ENCODE data around the gene LTO1. TPM values are rescaled to one million over a fixed set of nuclear protein-coding genes. Genes with fewer than 3 reads are reported as not detected.

LTO1 gene
- total RNA-seq, 1 donor from 2014 or later, result 20.0 TPM

GRCh38 chr11:69649576-69649900 is 25.6 kb downstream of the LTO1 start:
- H3K27ac Mint-ChIP-seq (ENCODE audit: unreplicated experiment), result no peak overlapping the region
- no peaks in the 10 kb centered on the region for H3K4me1 Mint-ChIP-seq (ENCODE audit: low read depth, unreplicated experiment)

GRCh38 chr11:69648679-69649575 is 26.2 kb downstream of the LTO1 start:
- DNase-seq (ENCODE audit: low read depth) (no peak), FAIRE-seq (no peak)
- Histone ChIP-seq H4K20me1 (ENCODE audit: insufficient read depth, low read length) (peaks cover 96% of the 10 kb centered on the region), H3K79me2 (ENCODE audit: insufficient read depth, low read length) (peaks cover 70% of the 10 kb centered on the region), H3K27ac (ENCODE audit: low read depth, low read length) (no peak overlapping the region), H2AFZ (ENCODE audit: low read depth, low read length) (no peak overlapping the region), H3K9me3 (ENCODE audit: insufficient read depth, low read depth, low read length) (no peaks in the 10 kb centered on the region), H3K4me2 (ENCODE audit: low read length) (no peak overlapping the region), H3K4me1 (ENCODE audit: insufficient read depth, low read length) (peaks cover 28% of the 10 kb centered on the region), H3K36me3 (ENCODE audit: insufficient read depth, low read length) (peaks cover 68% of the 10 kb centered on the region), H3K9ac (ENCODE audit: low read length) (peak overlapping the region; percentile 97), H3K4me3 (ENCODE audit: insufficient read depth, low read depth, low read length) (no peak overlapping the region), H3K27me3 (ENCODE audit: insufficient read depth, low read length) (no peaks in the 10 kb centered on the region)
- no peak overlapping the region for H3K27ac Mint-ChIP-seq (ENCODE audit: unreplicated experiment)
- H3K4me3 Mint-ChIP-seq (ENCODE audit: unreplicated experiment), result no peak overlapping the region
- no peaks in the 10 kb centered on the region for H3K9me3 Mint-ChIP-seq (ENCODE audit: unreplicated experiment)
- TF ChIP-seq EZH2 (IDR thresholded peaks at IDR 0.05; ENCODE audit: insufficient read depth, low read length) (no peak), CTCF (IDR thresholded peaks at IDR 0.05; ENCODE audit: insufficient read depth, low read depth, low read length) (no peak)
- H3K27me3 Mint-ChIP-seq (ENCODE audit: low read depth, unreplicated experiment), result no peaks in the 10 kb centered on the region
- peaks cover 13% of the 10 kb centered on the region for H3K36me3 Mint-ChIP-seq (ENCODE audit: low read depth, unreplicated experiment)
- peaks cover 2% of the 10 kb centered on the region for H3K4me1 Mint-ChIP-seq (ENCODE audit: low read depth, unreplicated experiment)

More at GRCh38 chr11:69649576-69649900, 25.6 kb downstream of the LTO1 start:
- Histone ChIP-seq H3K27ac (ENCODE audit: low read depth, low read length) (no peak overlapping the region), H3K4me2 (ENCODE audit: low read length) (no peak overlapping the region), H2AFZ (ENCODE audit: low read depth, low read length) (no peak overlapping the region), H3K4me3 (ENCODE audit: insufficient read depth, low read depth, low read length) (no peak overlapping the region), H3K4me1 (ENCODE audit: insufficient read depth, low read length) (peaks cover 25% of the 10 kb centered on the region), H3K9ac (ENCODE audit: low read length) (peak overlapping the region; percentile 13), H3K79me2 (ENCODE audit: insufficient read depth, low read length) (peaks cover 63% of the 10 kb centered on the region), H3K9me3 (ENCODE audit: insufficient read depth, low read depth, low read length) (no peaks in the 10 kb centered on the region), H4K20me1 (ENCODE audit: insufficient read depth, low read length) (peaks cover 96% of the 10 kb centered on the region), H3K27me3 (ENCODE audit: insufficient read depth, low read length) (no peaks in the 10 kb centered on the region), H3K36me3 (ENCODE audit: insufficient read depth, low read length) (peaks cover 68% of the 10 kb centered on the region)
- DNase-seq (ENCODE audit: low read depth), result no peak
- no peak overlapping the region for H3K4me3 Mint-ChIP-seq (ENCODE audit: unreplicated experiment)
- FAIRE-seq, result no peak
- H3K27me3 Mint-ChIP-seq (ENCODE audit: low read depth, unreplicated experiment), result no peaks in the 10 kb centered on the region
- no peak for TF ChIP-seq CTCF (IDR thresholded peaks at IDR 0.05; ENCODE audit: insufficient read depth, low read depth, low read length)
- no peak for TF ChIP-seq EZH2 (IDR thresholded peaks at IDR 0.05; ENCODE audit: insufficient read depth, low read length)
- no peaks in the 10 kb centered on the region for H3K9me3 Mint-ChIP-seq (ENCODE audit: unreplicated experiment)
- H3K36me3 Mint-ChIP-seq (ENCODE audit: low read depth, unreplicated experiment), result peaks cover 17% of the 10 kb centered on the region
